ENCODE data around the gene IGFBP7.

IGFBP7 gene

DNA sequence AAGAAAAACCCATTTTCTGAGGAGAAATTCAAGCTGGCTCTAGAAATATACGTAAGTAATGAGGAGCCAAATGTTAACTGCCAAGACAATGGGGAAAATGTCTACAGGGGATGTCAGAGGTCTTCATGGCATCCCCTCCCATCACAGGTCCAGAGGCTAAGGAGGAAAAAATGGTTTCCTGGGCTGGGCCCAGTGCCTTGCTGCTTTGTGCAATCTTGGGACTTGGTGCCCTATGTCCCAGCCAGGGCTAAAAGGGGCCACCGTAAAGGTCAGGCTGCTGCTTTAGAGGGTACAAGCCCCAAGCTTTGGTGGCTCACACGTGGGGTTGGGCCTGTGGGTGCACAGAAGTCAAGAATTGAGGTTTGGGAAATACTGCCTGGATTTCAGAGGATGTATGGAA, 17.2 kb upstream of the IGFBP7 start:
- DNase-seq = no peak

DNA sequence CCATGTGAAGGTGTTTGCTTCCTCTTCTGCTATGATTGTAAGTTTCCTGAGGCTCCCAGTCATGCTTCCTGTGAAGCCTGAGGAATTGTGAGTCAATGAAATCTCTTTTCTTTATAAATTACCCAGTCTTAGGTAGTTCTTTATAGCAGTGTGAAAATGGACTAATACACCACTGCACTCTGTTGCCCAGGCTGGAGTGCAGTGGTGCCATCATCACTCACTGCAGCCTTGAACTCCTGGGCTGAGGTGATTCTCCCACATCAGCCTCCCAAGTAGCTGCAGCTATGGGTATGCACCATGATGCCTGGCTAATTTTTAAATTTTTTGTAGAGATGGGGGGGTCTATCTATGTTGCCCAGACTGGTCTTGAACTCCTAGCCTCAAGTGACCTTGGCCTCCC, 15.8 kb upstream of the IGFBP7 start:
- no peak for DNase-seq

DNA sequence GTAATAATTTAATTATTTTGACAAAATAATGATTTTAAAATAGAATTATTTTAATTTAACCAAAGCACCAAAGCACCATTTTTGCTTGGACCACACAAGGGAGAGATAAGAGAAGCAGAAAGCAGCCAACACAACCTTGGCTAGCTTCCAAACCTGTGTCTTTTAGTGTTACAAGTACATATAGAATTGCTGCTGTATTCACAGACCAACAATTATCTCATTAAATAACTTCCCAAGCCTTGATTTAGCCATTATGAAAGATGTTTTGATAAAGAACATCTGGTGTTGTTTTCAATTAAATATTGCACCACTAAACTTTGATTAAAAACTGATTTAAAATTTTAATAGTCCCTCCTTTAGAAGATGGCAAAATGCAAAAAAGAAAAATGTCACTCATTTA, 14.0 kb upstream of the IGFBP7 start:
- no peak for DNase-seq

DNA sequence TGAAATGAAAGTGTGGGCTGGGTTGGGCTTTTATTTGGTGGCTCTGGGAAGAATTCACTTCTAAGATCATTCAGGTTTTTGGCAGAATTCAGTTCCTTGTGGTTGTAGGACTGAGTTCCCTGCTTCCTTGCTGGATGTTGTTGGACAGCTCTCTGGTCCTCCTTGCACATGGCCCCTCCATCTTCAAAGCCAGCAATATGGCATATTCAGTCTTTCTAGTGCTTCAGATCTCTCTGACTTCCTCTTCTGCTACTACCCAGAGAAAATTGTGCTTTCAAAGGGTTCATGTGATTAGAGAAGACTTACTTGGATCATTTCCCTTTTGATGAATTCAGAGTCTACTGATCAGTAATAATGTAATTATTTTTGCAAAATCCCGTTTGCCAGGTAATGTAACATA, 12.8 kb upstream of the IGFBP7 start:
- DNase-seq = no peak

DNA sequence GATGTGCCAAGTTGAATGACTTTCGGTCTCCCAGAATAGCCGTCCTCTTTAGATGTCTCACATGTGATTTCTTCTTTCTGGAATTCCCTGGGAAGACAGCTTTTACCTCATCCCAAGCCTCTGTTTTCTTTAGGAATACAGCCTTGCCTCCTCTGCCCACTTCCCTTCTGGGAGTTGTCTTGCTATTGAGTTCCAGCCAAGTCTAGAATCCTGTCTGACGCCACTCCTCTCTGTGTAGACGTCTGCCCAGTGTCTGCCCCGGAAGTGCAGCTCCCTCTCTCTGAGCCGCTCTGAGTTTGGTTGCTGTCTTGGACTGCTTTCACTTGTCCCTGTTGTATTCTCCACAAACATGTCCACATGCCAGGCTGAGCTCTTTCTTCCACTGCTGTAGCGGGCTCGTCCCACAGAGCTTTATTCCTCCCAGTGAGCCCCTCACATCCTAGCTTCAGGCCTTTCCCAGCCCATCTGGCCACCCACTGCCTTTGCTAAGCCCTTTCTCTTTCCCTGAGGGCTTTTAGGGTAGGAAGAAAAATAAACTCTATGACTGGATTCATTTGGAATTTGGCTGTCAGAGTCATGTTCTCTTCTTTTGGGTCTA, 9.0 kb upstream of the IGFBP7 start:
- peak; percentile 86 for DNase-seq

DNA sequence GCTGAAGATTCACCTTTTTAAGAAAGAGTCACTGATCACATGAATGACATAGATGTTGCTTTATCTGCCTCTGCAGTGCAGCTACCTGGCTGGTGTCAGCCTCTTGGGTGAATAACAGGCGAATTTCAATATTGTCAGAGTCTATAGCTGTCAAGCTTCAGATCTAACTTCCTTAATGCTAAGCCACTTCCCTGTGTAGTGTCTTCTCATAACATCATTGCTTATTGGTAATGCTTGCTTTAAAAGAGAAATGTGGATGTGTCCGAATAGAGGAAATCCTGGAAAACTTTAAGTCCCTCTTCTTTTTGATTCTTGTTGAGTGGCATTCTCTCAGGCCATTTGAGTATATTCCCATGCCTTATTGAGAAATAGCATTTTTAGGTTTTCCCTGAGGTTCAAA, 7.3 kb upstream of the IGFBP7 start:
- DNase-seq = no peak

DNA sequence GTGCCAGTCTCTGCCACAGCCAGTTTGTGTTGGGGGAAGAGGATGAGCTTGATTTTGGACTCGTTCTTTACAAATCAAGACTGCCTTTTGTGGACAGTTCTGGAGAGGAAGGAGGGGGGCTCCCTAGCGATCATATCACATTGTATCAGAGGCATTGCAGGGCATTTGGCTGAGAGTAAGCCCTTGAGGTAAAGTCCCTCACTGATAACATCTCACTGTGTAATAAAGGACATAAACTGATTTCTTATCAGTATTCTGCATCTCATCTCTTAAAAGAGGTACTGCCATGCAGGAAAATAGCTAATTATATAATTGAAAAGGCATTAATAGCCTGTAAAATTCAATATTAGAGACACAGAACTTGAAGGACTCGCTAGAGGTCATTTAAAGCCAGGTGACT, 6.1 kb upstream of the IGFBP7 start:
- no peak for DNase-seq

DNA sequence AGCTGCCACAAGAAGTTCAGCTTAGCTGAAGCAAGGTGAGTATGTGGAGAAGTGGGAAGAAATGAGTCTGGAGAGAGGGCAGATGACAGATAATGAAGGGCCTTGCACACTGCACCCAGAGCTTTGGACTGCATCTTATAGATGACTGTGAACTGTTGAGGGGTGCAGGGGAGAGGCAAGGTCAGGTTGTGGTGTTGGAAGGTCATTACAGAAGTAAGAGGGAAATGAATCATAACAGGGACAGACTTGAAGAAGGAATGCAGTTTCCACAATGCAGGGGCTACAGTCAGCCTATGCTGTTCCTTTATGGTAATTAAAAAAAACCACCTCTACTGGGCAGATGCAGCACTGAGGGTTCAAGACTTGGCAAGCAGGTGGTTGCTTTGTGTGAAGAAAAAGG, 4.8 kb upstream of the IGFBP7 start:
- peak; percentile 47 for DNase-seq

DNA sequence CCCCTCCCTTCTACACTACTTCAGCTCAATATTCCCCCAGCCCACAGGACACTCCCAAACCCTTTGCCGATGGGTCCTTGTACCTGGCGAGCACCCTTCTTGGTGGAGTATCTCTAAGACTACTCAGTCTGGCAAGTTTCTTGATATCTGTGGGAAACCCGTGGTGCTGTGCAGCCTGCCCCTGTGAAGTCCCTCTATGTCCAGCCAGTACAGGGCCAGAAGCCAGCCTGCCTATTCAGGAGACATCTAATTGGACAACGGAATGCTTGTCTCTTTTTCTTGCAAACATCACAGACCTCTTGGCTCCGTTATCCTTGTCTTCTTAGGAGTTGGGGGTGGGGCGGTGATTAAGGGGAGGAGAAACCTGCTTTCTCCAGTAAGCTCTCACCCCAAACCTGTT, 3.7 kb upstream of the IGFBP7 start:
- DNase-seq = no peak

DNA sequence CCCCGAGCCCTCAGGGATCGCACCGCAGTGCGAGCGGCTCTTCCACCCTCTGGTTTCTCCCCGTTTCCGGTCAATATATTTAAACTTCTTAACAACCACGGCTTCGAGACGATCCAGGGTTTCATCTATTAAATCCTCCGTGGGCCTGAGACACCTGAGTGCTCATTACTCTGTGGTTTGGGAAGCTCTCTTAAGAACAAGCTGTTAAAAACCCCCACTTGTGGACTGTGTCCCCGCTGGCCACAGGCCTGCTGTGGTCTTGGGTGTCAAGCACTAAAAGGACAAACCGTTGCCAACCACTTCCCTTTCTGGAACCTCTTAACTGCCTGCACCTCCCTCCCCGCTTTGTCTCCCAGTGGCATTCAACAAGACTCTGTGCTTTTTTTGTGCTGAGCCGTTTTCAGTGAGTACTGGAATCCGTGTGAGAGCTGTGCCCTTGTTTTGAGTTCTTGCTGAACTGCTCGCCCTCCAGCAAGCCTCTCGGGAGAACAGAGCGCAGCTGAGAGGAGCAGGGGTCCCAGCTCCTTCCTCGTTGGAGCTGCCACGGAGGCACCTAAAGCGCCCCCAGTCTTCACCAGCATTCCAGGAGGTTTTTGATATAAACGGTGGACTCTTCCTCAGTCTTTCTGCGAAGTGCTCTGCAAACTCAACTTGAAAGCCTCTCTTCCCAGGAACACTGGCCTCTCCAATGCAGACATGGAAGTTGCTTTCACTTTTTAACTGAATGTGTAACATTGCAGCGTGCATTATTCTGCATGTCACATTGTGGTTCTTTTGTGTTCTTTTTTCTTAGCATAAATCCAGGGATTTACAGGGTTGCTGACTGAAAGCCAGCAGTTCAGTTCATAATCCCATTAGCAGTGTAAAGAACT, 691 bp upstream of the IGFBP7 start:
- DNase-seq = peak; percentile 53

DNA sequence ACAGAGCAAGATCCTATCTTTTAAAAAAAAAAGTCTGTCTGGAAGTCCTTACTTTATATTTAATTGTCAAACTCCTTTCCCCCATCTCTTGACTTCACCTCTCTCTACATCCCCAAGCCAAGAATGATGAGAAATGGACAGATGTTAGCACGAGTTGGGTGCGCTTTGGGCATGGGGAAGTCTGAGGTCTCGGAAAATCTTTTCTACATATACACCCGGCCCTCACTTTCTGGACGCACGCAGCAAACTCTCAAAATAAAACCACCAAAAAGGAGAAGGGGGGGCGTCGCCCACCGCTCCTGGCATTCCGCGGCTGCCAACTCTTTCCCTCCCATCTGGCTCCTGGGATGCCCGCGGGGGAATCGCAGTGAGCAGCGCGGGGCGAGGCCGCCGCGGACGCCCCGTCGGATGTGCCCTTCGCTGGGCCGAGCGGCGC, 756 bp downstream of the IGFBP7 start:
- no peak for DNase-seq

DNA sequence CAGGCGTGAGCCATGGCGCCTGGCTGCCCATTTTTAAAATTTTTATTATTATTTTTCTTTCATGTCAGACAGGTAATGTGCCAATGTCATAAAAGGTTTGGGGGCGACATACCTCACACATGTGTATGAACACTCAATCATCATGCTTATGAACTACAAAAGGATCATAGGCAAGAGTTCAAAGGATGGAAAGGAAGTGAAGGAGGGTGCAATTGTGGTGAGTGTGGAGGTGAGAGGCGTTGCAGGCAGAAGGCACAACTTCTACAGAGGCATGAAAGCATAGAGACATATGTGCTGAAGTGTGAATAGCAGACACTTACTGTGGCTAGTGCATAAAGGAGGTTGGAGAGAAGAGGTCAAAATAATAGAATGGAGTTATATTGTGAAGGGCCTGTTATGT, 4.0 kb downstream of the IGFBP7 start:
- DNase-seq = no peak

DNA sequence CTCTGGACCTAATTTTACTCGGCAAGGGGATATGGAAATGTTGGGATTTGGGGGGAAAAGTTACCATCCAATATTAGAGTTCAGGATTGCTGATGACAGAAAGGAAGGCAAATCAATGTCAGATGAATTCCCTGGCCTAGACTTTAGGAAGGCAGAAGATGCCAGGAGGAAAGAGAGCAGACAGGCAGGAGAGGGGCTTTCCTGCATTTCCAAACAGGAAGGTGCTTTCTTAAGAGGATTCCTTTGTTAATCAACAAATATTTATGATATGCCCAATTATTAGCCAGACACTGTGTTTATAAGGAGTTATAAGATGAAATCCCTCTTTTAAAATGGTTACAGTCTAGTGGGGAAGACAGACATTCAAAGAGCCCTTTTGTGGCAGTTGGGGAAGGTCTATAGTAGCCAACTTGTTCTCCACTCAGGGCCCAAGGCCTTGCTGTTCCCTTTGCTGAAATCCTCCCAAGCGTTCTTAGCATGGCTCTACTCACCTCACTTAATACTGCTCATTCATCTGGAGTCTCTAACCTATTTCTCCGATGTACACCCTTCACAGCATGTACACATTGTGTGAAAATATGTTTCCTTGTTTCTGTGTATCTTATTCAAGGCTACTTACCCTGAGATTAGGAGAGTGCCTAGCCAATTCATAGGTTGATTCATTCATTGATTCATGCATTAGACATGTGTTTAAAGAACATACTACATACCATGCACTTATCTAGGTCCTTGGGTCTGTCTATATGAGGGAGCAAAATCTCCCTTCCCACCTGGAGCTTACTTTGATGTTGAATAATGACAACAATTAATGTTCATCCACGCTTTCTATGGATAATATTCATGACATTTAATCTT, 5.3 kb downstream of the IGFBP7 start:
- no peak for DNase-seq

DNA sequence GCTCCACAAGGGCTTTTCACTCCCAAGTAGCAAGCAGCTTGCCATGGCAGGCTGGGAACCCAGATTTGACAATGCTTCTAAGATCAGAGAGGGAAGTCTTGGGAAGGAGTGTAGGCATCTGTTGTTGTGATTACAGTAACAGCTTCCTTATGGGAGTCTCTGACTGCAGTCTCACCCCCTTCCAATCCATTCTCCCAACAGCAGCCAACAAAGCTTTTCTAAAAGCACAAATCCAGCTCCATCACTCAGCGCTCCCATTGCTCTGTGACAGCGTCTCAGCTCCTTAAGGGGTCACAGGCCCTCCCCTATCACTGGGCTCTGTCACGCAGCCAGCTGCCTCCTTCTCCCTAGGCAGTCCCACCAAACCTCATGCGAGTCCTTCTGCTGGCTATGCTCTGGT, 7.1 kb downstream of the IGFBP7 start:
- DNase-seq = no peak

DNA sequence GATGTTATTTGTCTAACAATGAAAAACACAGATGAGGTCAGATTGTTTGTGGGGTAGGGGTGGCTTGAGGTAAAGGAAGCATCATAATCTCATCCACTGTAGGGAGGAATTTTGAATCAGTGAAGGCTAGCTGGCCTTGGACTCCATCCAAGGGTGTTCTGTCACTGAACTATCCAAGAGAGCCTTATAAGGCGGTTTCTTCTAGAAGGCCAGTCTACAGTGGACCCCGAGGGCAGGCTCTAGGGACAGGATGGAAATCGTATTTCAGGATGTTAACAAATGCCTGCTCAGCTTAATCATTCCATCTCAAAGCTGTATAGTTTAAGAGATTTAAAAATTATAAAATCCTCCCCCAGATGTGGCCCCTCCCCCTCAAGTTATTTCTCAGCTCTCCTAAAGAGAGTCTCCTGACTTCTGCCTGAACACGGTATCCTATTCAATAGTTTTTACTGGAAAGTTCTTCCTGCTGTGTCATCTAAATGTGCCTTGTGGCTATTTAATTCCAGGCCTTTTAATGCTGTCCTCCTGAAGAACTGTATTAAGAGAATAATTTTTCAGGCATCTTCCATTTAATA, 8.0 kb downstream of the IGFBP7 start:
- peak; percentile 92 for DNase-seq

DNA sequence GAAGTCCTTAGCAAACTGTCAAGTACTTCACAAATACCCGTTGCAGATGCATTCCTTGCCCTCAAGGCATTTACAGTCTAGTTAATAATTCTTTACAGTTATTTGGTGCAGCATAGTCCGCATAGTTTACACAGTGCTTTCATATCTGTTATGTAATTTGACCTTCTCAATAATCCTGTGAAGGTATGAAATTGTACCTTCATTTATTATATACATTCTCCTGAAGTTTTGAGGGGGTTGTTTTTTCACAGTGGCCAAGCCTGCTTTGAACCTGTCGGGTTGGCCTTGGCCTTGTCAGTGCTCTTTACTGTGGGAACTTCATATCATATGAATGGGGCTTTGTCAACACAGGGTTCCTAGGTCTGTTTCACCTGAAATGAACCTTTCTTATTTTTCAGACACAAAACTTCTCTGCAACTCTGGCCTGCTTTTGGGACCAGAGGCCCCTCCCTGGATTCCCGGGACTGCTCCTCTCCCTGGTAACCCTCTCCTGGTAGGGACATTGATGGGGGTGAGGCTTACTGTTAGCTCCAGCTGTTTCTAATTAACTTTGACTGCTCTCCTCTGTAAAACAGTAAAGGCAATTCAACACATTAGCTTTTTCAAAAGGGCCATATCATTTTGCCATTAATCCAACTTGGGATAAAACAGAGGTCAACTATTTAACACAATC, 9.1 kb downstream of the IGFBP7 start:
- DNase-seq = peak; percentile 63

DNA sequence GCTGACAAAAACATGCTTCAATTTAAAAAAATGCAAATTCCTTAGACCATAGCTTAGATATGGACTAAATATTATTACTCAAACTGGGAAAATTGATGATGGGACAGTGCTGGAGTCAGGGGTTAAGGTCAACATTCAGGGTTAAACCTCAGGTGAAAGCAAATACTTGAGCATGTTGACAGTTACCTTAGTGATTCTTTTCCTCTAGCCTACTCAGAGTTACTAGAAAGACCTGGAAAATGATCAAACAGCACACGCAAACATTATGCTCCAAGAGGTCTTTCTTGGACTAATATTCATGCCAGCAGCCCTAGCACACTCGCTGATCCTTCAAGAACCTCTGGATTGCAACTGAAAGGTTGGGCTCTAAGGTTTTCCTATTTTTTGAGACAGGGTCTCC, 10.8 kb downstream of the IGFBP7 start:
- DNase-seq = no peak

DNA sequence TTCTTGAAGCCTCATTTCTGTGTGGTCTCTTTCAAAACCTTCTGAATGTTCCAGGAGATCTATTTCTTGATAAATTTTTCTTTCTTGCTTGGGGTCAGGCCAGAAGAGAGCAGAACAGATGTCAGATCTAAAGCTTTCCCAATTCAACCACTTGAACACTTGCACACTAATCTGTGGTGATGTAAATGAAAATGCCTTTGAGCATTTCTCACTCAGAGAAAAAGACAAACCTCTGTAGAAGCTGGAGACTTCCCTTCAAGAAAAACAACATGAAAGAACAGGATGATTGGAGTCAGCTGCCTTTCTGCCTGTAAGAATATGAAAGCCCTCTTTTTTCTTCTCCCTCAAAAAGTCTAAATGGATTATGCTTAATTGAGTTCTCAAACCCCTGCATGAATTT, 11.2 kb downstream of the IGFBP7 start:
- DNase-seq = peak; percentile 91

DNA sequence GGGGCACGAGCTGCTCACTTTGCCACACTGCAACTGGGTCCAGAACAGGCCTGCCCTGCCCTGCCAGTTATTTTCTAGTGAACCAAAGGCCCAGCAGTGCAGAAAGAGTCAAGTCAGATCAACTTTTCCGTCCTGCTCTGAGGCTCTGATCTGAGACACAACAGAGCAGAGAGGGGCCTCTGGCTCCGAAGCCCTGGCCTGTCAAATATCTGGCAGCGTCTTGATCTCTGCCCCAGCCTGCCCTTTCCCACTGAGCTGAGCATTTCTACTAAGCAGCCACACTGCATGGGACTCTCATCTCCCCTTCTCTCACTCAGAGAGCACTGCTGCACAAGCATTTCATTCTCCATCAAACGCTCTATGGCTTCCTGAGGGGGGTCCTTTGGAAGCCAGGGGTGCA, 11.8 kb downstream of the IGFBP7 start:
- DNase-seq = no peak

DNA sequence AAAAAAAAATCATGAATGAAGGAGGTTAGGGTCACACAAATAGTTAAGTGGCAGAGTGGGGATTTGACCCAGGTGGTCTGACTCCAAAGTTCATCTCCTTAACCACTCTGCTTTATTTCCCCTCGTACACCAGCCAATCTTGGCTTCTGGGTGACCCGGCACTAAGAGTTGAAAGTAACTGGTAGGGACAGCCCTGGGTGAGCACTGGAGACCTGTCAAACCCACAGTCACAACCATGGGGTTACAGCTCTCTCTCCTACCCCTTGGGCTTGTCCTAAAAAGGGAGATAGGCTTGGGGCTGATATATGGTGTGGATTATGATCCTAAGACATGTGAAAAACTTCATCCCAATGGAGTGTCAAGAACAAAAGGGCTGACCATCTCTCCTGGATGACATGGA, 12.5 kb downstream of the IGFBP7 start:
- DNase-seq = no peak

DNA sequence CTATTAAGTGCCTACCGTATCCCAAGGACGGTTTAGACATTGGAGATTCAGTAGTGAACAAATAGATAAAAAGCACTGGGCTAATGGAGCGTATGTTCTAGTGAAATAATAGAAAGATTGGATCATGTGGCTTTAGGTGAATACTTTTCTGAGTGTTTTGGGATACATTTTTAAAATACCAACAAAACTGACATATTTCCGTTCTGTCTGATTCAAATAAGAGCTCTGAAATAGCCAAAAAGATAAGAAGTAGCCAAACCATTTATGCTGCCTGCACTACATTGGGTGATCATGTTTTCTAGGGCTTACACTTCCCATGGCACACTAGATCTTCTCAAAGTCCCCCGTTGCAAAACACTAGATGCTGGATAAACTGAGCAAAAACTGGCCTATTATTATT, 14.2 kb downstream of the IGFBP7 start:
- no peak for DNase-seq

DNA sequence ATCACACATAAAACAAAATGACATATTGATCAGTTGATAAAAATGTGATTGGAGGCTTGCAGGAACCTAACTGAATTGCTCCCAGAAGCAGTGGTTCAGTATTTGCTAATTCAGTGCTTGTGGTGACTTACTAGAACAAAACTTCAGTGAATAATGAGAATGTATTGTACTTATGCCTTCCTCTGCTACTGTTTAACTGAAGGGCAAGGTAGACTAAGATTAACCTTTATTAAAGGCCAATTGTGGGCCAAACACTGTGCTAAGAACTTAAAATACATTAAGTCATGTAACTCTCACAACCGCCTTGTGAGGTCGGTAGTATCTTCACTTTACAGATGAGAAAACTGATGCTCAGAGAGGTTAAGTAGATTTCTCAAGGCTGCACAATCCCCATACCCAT, 14.9 kb downstream of the IGFBP7 start:
- no peak for DNase-seq

DNA sequence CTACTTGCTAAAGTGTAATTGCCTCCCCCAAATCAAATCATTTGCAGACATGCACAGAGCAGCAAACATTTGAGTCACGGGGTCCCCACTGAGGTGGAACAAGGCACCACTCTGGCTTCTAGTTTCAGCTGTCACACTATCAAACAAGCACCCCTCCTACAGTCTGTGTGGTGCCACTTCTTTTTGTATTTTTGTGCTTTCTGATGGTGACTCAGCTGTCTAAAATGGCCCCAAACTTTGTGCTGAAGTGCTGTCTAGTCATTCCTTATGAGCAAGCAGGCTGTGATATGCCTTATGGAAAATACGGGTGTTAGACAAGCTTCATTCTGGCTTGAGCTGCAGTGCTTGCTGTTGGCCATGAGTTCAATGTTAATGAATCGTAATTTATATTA, 15.4 kb downstream of the IGFBP7 start:
- DNase-seq = peak; percentile 70

Data from fibroblast of skin of right quadriceps (primary cell).